SK-N-MC (cell line): Measurements from ENCODE around the gene AHCY.
"Not testable (repeated sequence)": the region's sequence is repeated elsewhere in the genome, so short reads cannot be mapped to it uniquely, and the experiment has no call there.

Experiments
- EZH2 ChIP-seq: fragments of 200-600 bp; sonication (generic); IDR thresholded peaks from one replicate; pipeline ENCODE4 v1.6.1; 2017; ENCODE audit warnings: antibody characterized with exemption
- POLR2AphosphoS5 ChIP-seq: IDR thresholded peaks from 2 replicates; pipeline ENCODE4 v1.6.1; 2012; ENCODE audit warnings: mild to moderate bottlenecking, low read depth, low read length, borderline replicate concordance

DNA sequence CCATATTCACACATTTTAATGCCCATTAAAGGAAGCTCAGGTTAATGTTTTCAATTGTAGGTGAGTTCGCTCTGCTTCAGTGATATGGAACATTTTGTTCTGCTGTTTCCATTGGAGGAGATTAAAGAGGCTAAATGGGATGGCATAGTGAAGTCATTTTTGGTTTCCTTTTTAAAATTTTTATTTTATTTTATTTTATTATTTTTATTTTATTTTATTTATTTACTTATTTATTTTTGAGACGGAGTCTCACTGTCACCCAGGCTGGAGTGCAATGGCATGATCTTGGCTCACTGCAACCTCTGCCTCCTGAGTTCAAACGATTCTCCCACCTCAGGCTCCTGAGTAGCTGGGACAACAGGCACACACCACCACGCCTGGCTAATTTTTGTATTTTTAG, 61.1 kb downstream of the AHCY start:
- not testable (repeated sequence) for TF ChIP-seq EZH2, POLR2AphosphoS5
